Measurements from ENCODE around the gene USH2A.

Gene USH2A

GRCh38 chr1:215710899-215711225, 712.4 kb downstream of the USH2A start:
- DNase-seq (ENCODE audit: low read depth in 2 of 2) = no peak

GRCh38 chr1:215710036-215710898, 713.0 kb downstream of the USH2A start:
- no peak for DNase-seq (ENCODE audit: low read depth in 2 of 2)

- no peak for DNase-seq (ENCODE audit: low read depth in 2 of 2)
These were observed 719.0 kb downstream of the USH2A start for GRCh38 chr1:215704089-215704860.

- DNase-seq (ENCODE audit: low read depth in 2 of 2) = no peak
These were observed 741.0 kb downstream of the USH2A start for GRCh38 chr1:215682232-215682631.

- no peak for DNase-seq (ENCODE audit: low read depth in 2 of 2)
These were observed 742.2 kb downstream of the USH2A start for GRCh38 chr1:215681041-215681440.

GRCh38 chr1:215679231-215679630, 744.0 kb downstream of the USH2A start:
- DNase-seq (ENCODE audit: low read depth in 2 of 2) = no peak

GRCh38 chr1:215677112-215677511, 746.1 kb downstream of the USH2A start:
- DNase-seq (ENCODE audit: low read depth in 2 of 2) = no peak

GRCh38 chr1:215673943-215674342, 749.3 kb downstream of the USH2A start:
- DNase-seq (ENCODE audit: low read depth in 2 of 2) = no peak

GRCh38 chr1:215672482-215672881, 750.8 kb downstream of the USH2A start:
- DNase-seq (ENCODE audit: low read depth in 2 of 2) = no peak

GRCh38 chr1:215669806-215670491, 753.3 kb downstream of the USH2A start:
- no peak for DNase-seq (ENCODE audit: low read depth in 2 of 2)

- no peak for DNase-seq (ENCODE audit: low read depth in 2 of 2)
These were observed 755.5 kb downstream of the USH2A start for GRCh38 chr1:215667761-215668160.

GRCh38 chr1:215665215-215665614, 758.0 kb downstream of the USH2A start:
- no peak for DNase-seq (ENCODE audit: low read depth in 2 of 2)

GRCh38 chr1:215661033-215661432, 762.2 kb downstream of the USH2A start:
- no peak for DNase-seq (ENCODE audit: low read depth in 2 of 2)

GRCh38 chr1:215660259-215660658, 763.0 kb downstream of the USH2A start:
- no peak for DNase-seq (ENCODE audit: low read depth in 2 of 2)

- DNase-seq (ENCODE audit: low read depth in 2 of 2) = no peak
These were observed 766.2 kb downstream of the USH2A start for GRCh38 chr1:215657047-215657446.

GRCh38 chr1:215652371-215652770, 770.9 kb downstream of the USH2A start:
- DNase-seq (ENCODE audit: low read depth in 2 of 2) = no peak

- DNase-seq (ENCODE audit: low read depth in 2 of 2) = no peak
These were observed 771.4 kb downstream of the USH2A start for GRCh38 chr1:215651867-215652266.

GRCh38 chr1:215650446-215651149, 772.6 kb downstream of the USH2A start:
- no peak for DNase-seq (ENCODE audit: low read depth in 2 of 2)

GRCh38 chr1:215648957-215649356, 774.3 kb downstream of the USH2A start:
- DNase-seq (ENCODE audit: low read depth in 2 of 2) = no peak

GRCh38 chr1:215647738-215648137, 775.5 kb downstream of the USH2A start:
- DNase-seq (ENCODE audit: low read depth in 2 of 2) = no peak

- no peak for DNase-seq (ENCODE audit: low read depth in 2 of 2)
These were observed 777.4 kb downstream of the USH2A start for GRCh38 chr1:215645861-215646260.

GRCh38 chr1:215645182-215645581, 778.1 kb downstream of the USH2A start:
- DNase-seq (ENCODE audit: low read depth in 2 of 2) = no peak

Measured in stimulated activated CD8-positive, alpha-beta memory T cell treated with anti-CD3 and anti-CD28 coated beads, Interleukin-2, amount 100 ng/mL, for 1 hour (primary cell).